ENCODE data around the gene KIAA1586.

Gene KIAA1586

GRCh38 chr6:57104336-57104735, 57.8 kb downstream of the KIAA1586 start:
- Histone ChIP-seq H3K9me2 (replicated peaks; ENCODE audit: low read depth, low read length) (no peaks in the 10 kb centered on the region), H3K27me3 (ENCODE audit: insufficient read depth, low read length, poor library complexity, severe bottlenecking) (no peaks in the 10 kb centered on the region), H3K4me1 (ENCODE audit: insufficient read depth, low read length, poor library complexity, severe bottlenecking) (peaks cover 9% of the 10 kb centered on the region), H3F3A (ENCODE audit: low read depth) (no peaks in the 10 kb centered on the region), H3K79me2 (ENCODE audit: insufficient read depth, low read length) (peaks cover 91% of the 10 kb centered on the region), H3K4me3 (ENCODE audit: low read length, poor library complexity, severe bottlenecking) (no peak overlapping the region), H3K9ac (ENCODE audit: low read depth, low read length, poor library complexity, severe bottlenecking) (no peak overlapping the region), H4K20me1 (ENCODE audit: insufficient read depth, low read length, poor library complexity, severe bottlenecking) (peaks cover 57% of the 10 kb centered on the region), H3K9me3 (ENCODE audit: insufficient read depth, low read depth, low read length) (no peaks in the 10 kb centered on the region), H3K4me2 (ENCODE audit: low read depth, low read length, poor library complexity, severe bottlenecking) (peak overlapping the region; percentile 21), H3K36me3 (ENCODE audit: insufficient read depth, low read length) (peaks cover 59% of the 10 kb centered on the region), H2AFZ (ENCODE audit: low read length) (no peak overlapping the region)
- TF ChIP-seq, protein P1, sequence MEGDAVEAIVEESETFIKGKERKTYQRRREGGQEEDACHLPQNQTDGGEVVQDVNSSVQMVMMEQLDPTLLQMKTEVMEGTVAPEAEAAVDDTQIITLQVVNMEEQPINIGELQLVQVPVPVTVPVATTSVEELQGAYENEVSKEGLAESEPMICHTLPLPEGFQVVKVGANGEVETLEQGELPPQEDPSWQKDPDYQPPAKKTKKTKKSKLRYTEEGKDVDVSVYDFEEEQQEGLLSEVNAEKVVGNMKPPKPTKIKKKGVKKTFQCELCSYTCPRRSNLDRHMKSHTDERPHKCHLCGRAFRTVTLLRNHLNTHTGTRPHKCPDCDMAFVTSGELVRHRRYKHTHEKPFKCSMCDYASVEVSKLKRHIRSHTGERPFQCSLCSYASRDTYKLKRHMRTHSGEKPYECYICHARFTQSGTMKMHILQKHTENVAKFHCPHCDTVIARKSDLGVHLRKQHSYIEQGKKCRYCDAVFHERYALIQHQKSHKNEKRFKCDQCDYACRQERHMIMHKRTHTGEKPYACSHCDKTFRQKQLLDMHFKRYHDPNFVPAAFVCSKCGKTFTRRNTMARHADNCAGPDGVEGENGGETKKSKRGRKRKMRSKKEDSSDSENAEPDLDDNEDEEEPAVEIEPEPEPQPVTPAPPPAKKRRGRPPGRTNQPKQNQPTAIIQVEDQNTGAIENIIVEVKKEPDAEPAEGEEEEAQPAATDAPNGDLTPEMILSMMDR (conservative IDR thresholded peaks at IDR 0.05; ENCODE audit: low read length): no peak
- no peak for TF ChIP-seq EZH2phosphoT487 (IDR thresholded peaks at IDR 0.05; ENCODE audit: borderline replicate concordance)
